Epithelial cell of prostate (primary cell): Measurements from ENCODE around the gene PDE4B.

Source experiments
- DNase-seq: peaks from one replicate; pipeline ENCODE4 v3.0.0-alpha.2; 2011; ENCODE audit warnings: low read depth, low spot score
- H3K27ac ChIP-seq: fragments of 450-650 bp; 2 replicates; pipeline ENCODE4 v1.5.1; 2017; ENCODE audit warnings: mild to moderate bottlenecking

Gene PDE4B

GRCh38 chr1:66360285-66360724 lies 567.6 kb downstream of the PDE4B start:
- DNase-seq, result no peak
- H3K27ac ChIP-seq, result no peak overlapping the region

- DNase-seq, result peak; percentile 74
- peak overlapping the region; percentile 43 for H3K27ac ChIP-seq
Measured at GRCh38 chr1:66364578-66365391, 572.1 kb downstream of the PDE4B start.

GRCh38 chr1:66365635-66366034 lies 572.9 kb downstream of the PDE4B start:
- no peak for DNase-seq
- peak overlapping the region; percentile 43 for H3K27ac ChIP-seq

- no peak for DNase-seq
- no peak overlapping the region for H3K27ac ChIP-seq
Measured at GRCh38 chr1:66366634-66367033, 573.9 kb downstream of the PDE4B start.

- no peak overlapping the region for H3K27ac ChIP-seq
- no peak for DNase-seq
Measured at GRCh38 chr1:66367369-66367768, 574.7 kb downstream of the PDE4B start.

GRCh38 chr1:66368261-66368660 lies 575.6 kb downstream of the PDE4B start:
- no peak for DNase-seq
- no peak overlapping the region for H3K27ac ChIP-seq

GRCh38 chr1:66370462-66370971 lies 577.8 kb downstream of the PDE4B start:
- no peak for DNase-seq
- no peak overlapping the region for H3K27ac ChIP-seq

- H3K27ac ChIP-seq, result no peak overlapping the region
- no peak for DNase-seq
Measured at GRCh38 chr1:66371233-66372005, 578.7 kb downstream of the PDE4B start.

GRCh38 chr1:66372522-66373101 lies 579.9 kb downstream of the PDE4B start:
- no peak overlapping the region for H3K27ac ChIP-seq
- no peak for DNase-seq

GRCh38 chr1:66373157-66373591 lies 580.5 kb downstream of the PDE4B start:
- DNase-seq, result no peak
- H3K27ac ChIP-seq, result no peak overlapping the region

GRCh38 chr1:66374148-66374547 lies 581.5 kb downstream of the PDE4B start:
- DNase-seq, result no peak
- H3K27ac ChIP-seq, result no peak overlapping the region

- DNase-seq, result peak; percentile 55
- no peak overlapping the region for H3K27ac ChIP-seq
Measured at GRCh38 chr1:66374561-66375111, 581.9 kb downstream of the PDE4B start.

- DNase-seq, result no peak
Measured at GRCh38 chr1:66375125-66375524, 582.4 kb downstream of the PDE4B start.

GRCh38 chr1:66380452-66381212 lies 587.9 kb downstream of the PDE4B start:
- no peak for DNase-seq
- no peak overlapping the region for H3K27ac ChIP-seq

More at GRCh38 chr1:66375125-66375524, 582.4 kb downstream of the PDE4B start:
- no peak overlapping the region for H3K27ac ChIP-seq

GRCh38 chr1:66381621-66382275 lies 589.1 kb downstream of the PDE4B start:
- no peak for DNase-seq
- no peak overlapping the region for H3K27ac ChIP-seq

GRCh38 chr1:66383168-66383567 lies 590.5 kb downstream of the PDE4B start:
- no peak overlapping the region for H3K27ac ChIP-seq
- DNase-seq, result no peak

GRCh38 chr1:66383611-66384010 lies 590.9 kb downstream of the PDE4B start:
- DNase-seq, result no peak
- no peak overlapping the region for H3K27ac ChIP-seq

- no peak for DNase-seq
- no peak overlapping the region for H3K27ac ChIP-seq
Measured at GRCh38 chr1:66384258-66384921, 591.7 kb downstream of the PDE4B start.

GRCh38 chr1:66386712-66387111 lies 594.0 kb downstream of the PDE4B start:
- no peak overlapping the region for H3K27ac ChIP-seq
- DNase-seq, result no peak
